Testis (tissue), 2 donors: ENCODE results near the gene LMX1A.

Source experiments
- POLR2A ChIP-seq: fragments of 450-650 bp; IDR thresholded peaks from one replicate; pipeline ENCODE4 v1.6.1; 2017; ENCODE audit warnings: antibody characterized with exemption, mild to moderate bottlenecking, moderate library complexity
- TF ChIP-seq, protein P1 (sequence below), 3 experiments: fragments of 450-650 bp in 2 of 3; fragments of 200-600 bp in 1 of 3; sonication (generic) in 1 of 3; IDR thresholded peaks; one replicate each; pipeline ENCODE4 v1.5.1; 2016 to 2019; ENCODE audit warnings: antibody characterized with exemption in 3 of 3, mild to moderate bottlenecking in 2 of 3, moderate library complexity in 1 of 3

DNA sequence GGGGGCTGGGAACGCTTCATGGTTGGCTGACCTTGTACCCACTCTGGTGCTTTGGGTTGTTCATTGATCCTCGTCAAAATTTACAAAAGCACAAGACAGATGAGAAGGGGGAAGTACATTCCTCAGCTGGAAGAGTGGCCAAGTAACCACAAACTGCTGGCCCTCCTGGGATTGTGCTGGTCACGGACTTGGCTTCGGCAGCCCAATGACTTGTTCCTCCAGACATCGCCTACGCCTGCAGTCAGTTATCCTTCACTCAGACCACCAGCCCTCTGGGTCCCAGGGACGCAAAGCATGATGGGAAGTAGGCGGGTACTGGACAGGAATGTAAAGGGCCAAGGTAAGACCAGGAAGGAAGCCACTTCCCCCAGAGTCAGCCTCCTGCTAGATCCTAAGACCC is 53.1 kb downstream of the LMX1A start:
- no peak for TF ChIP-seq POLR2A
- TF ChIP-seq, protein P1, sequence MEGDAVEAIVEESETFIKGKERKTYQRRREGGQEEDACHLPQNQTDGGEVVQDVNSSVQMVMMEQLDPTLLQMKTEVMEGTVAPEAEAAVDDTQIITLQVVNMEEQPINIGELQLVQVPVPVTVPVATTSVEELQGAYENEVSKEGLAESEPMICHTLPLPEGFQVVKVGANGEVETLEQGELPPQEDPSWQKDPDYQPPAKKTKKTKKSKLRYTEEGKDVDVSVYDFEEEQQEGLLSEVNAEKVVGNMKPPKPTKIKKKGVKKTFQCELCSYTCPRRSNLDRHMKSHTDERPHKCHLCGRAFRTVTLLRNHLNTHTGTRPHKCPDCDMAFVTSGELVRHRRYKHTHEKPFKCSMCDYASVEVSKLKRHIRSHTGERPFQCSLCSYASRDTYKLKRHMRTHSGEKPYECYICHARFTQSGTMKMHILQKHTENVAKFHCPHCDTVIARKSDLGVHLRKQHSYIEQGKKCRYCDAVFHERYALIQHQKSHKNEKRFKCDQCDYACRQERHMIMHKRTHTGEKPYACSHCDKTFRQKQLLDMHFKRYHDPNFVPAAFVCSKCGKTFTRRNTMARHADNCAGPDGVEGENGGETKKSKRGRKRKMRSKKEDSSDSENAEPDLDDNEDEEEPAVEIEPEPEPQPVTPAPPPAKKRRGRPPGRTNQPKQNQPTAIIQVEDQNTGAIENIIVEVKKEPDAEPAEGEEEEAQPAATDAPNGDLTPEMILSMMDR (IDR thresholded peaks at IDR 0.05) = no peak
